ENCODE results near the gene MYBPC3.
A peak's percentile ranks its signal among the peaks of the same experiment; 100 is the strongest.

Gene MYBPC3

DNA sequence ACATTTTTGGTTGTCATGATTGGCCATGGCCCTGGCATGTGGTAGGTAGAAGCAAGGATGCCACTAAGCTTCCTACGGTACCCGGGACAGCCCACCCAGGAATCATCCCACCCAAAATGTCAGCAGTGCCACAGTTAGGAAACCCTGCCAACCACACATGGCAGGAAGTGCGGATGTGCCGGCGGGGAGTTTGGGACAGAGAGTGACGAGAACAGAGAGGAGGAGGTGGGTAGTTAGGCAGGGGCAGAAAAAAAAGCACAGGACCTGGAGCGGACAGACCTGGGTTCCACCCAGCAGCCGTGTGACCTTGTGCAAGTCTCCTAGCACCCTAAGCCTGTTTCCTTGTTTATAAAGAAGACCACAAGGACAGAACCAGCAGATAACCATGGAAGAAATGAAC, 22.5 kb upstream of the MYBPC3 start:
- H3K9me3 ChIP-seq (ENCODE audit: control insufficient read depth in 2 of 2, low read length in 2 of 2): no peaks in the 10 kb centered on the region
- H3K4me1 ChIP-seq (ENCODE audit: control insufficient read depth in 2 of 2, insufficient read depth in 2 of 2, low read length in 2 of 2): no peaks in the 10 kb centered on the region
- no peaks in the 10 kb centered on the region for H3K36me3 ChIP-seq (ENCODE audit: control insufficient read depth in 2 of 2, insufficient read depth in 2 of 2, low read length in 2 of 2)
- peak overlapping the region in 1 of 2 donors; percentile 20 for H3K4me3 ChIP-seq (ENCODE audit: low read length in 2 of 2)
- no peaks in the 10 kb centered on the region for H3K27me3 ChIP-seq (ENCODE audit: control insufficient read depth in 2 of 2, insufficient read depth in 2 of 2, low read length in 2 of 2)
- no peak overlapping the region for H3K27ac ChIP-seq (ENCODE audit: low read depth in 2 of 2, low read length in 2 of 2)
- H3K9ac ChIP-seq (ENCODE audit: low read depth in 1 of 2, low read length in 2 of 2): no peak overlapping the region

DNA sequence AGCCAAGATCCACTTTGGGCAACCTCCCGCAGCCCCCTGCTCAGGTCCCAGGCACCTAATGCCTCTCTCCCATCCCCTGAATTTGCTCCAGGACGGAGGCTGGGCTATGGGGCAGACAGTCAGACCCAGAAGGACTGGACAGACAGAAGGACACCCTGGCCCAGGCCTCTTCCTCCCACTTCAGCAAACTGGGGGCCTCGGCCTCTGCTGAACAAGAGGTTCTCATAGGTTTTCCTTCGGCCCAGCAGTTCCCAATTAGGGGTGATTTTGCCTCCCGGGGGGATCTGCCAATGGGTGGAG, 22.2 kb upstream of the MYBPC3 start:
- Histone ChIP-seq H3K4me3 (ENCODE audit: low read length in 2 of 2) (peak overlapping the region in 1 of 2 donors; percentile 20), H3K27ac (ENCODE audit: low read depth in 2 of 2, low read length in 2 of 2) (no peak overlapping the region), H3K9me3 (ENCODE audit: control insufficient read depth in 2 of 2, low read length in 2 of 2) (no peaks in the 10 kb centered on the region), H3K9ac (ENCODE audit: low read depth in 1 of 2, low read length in 2 of 2) (no peak overlapping the region), H3K4me1 (ENCODE audit: control insufficient read depth in 2 of 2, insufficient read depth in 2 of 2, low read length in 2 of 2) (no peaks in the 10 kb centered on the region), H3K27me3 (ENCODE audit: control insufficient read depth in 2 of 2, insufficient read depth in 2 of 2, low read length in 2 of 2) (no peaks in the 10 kb centered on the region), H3K36me3 (ENCODE audit: control insufficient read depth in 2 of 2, insufficient read depth in 2 of 2, low read length in 2 of 2) (no peaks in the 10 kb centered on the region)

DNA sequence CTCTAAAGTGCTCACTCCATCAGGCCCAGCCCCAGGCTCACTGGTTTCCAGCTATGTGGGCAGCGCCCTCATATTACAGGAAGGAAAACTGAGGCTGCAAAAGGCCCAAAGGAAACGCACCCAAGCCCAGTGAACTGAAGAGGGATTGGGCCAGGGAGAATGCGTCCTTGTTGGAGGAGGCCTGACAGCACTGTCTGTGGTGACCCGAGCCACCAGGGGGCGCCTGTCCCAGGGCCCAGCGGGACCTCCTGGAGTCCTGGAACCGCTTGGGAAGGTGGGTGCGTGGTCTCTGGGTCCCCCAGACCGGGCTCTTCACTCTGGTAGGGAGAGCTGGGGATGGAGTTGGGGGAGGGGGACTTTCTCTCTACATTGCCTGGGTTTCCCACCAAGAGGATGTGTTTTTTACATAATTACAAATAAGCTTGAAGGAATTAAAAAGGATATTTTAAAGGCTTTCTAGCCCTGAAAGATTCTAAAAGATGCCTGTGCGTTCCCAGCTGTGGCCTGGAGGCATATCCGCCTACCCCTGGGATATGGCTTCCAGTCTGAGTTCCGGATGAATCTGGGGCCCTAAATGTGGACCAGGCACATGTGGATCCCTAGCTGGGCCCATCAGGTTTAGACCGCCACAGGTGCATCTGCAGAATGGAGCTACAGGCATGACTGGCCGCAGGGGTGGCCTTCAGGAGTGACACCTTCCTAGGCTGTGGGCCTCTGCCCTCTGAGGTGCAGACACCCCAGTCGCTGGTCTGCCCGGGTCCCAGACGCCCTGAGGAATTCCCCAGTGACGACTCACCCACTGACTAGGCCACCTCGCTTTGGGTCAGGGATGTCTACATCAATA, 21.6 kb upstream of the MYBPC3 start:
- Histone ChIP-seq H3K9me3 (ENCODE audit: control insufficient read depth in 2 of 2, low read length in 2 of 2) (no peaks in the 10 kb centered on the region), H3K9ac (ENCODE audit: low read depth in 1 of 2, low read length in 2 of 2) (peak overlapping the region in 1 of 2 donors; percentile 7), H3K4me3 (ENCODE audit: low read length in 2 of 2) (no peak overlapping the region), H3K36me3 (ENCODE audit: control insufficient read depth in 2 of 2, insufficient read depth in 2 of 2, low read length in 2 of 2) (no peaks in the 10 kb centered on the region), H3K27ac (ENCODE audit: low read depth in 2 of 2, low read length in 2 of 2) (no peak overlapping the region), H3K27me3 (ENCODE audit: control insufficient read depth in 2 of 2, insufficient read depth in 2 of 2, low read length in 2 of 2) (no peaks in the 10 kb centered on the region), H3K4me1 (ENCODE audit: control insufficient read depth in 2 of 2, insufficient read depth in 2 of 2, low read length in 2 of 2) (no peaks in the 10 kb centered on the region)

DNA sequence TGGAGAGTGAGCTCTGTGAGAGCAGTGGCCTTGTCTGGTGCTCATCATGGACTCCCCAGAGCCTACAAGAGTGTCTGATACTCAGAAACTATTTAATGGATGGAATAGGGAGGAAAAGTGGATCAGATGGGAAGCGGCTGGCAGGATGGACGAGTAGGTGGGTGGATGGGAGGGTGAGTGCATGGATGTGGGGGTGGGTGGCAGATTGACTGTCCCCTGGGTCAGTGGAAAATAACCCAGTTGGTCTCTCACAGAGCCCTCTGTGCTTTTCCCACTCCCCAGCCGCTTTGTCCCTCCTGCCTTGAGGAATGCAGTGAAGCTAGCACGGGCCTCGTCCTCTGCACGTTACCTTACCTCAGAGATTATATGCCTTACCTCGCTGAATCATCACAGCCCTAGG, 19.9 kb upstream of the MYBPC3 start:
- H3K4me3 ChIP-seq (ENCODE audit: low read length in 2 of 2): no peak overlapping the region
- no peaks in the 10 kb centered on the region for H3K9me3 ChIP-seq (ENCODE audit: control insufficient read depth in 2 of 2, low read length in 2 of 2)
- no peak overlapping the region for H3K27ac ChIP-seq (ENCODE audit: low read depth in 2 of 2, low read length in 2 of 2)
- H3K9ac ChIP-seq (ENCODE audit: low read depth in 1 of 2, low read length in 2 of 2): no peak overlapping the region
- H3K36me3 ChIP-seq (ENCODE audit: control insufficient read depth in 2 of 2, insufficient read depth in 2 of 2, low read length in 2 of 2): no peaks in the 10 kb centered on the region
- no peaks in the 10 kb centered on the region for H3K27me3 ChIP-seq (ENCODE audit: control insufficient read depth in 2 of 2, insufficient read depth in 2 of 2, low read length in 2 of 2)
- no peaks in the 10 kb centered on the region for H3K4me1 ChIP-seq (ENCODE audit: control insufficient read depth in 2 of 2, insufficient read depth in 2 of 2, low read length in 2 of 2)

DNA sequence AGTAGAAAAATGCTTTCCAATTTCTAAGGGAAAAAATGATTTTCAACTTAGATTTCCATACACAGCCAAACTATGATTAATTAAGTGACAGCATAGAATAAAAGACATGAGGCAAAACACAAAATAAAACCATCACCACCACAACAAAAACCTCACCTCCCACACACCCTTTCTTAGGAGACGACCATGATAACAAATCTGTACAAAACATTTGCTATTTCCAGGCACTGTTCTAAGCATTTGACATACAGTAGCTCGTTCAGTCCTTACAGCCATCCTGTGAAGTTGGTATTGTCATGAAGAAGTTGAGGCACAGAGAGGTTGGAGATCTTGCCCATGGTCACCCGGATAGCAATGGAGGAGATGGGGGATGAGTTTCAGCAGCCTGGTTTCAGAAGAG, 17.2 kb upstream of the MYBPC3 start:
- Histone ChIP-seq H3K27ac (ENCODE audit: low read depth in 2 of 2, low read length in 2 of 2) (no peak overlapping the region), H3K9me3 (ENCODE audit: control insufficient read depth in 2 of 2, low read length in 2 of 2) (no peaks in the 10 kb centered on the region)

DNA sequence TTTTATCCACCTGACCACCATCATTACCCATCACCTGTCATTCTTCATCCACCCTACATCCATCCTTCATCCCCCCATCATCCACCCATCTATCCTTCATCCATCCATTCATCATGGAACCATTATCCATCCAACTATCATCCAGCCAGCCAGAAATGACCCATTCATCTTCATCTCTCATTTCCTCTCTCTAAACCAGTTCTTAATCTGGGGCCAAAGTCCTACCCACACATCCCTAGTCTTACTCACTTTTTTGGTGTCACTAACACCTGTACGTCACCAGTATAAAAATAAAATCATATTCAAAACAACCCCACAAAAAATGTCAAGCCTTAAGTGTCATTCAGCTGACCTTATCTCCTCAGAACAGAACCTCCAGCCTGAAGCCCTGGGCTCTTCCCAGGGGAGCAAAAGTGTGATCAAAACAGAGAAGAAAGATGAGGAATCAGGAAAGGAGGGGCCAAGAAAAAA, 13.6 kb upstream of the MYBPC3 start:
- Histone ChIP-seq H3K36me3 (ENCODE audit: control insufficient read depth in 2 of 2, insufficient read depth in 2 of 2, low read length in 2 of 2) (no peaks in the 10 kb centered on the region), H3K9me3 (ENCODE audit: control insufficient read depth in 2 of 2, low read length in 2 of 2) (no peaks in the 10 kb centered on the region), H3K9ac (ENCODE audit: low read depth in 1 of 2, low read length in 2 of 2) (no peak overlapping the region), H3K27ac (ENCODE audit: low read depth in 2 of 2, low read length in 2 of 2) (no peak overlapping the region), H3K4me1 (ENCODE audit: control insufficient read depth in 2 of 2, insufficient read depth in 2 of 2, low read length in 2 of 2) (no peaks in the 10 kb centered on the region), H3K4me3 (ENCODE audit: low read length in 2 of 2) (no peak overlapping the region), H3K27me3 (ENCODE audit: control insufficient read depth in 2 of 2, insufficient read depth in 2 of 2, low read length in 2 of 2) (no peaks in the 10 kb centered on the region)

More for the DNA sequence above, 17.2 kb upstream of the MYBPC3 start:
- Histone ChIP-seq H3K4me1 (ENCODE audit: control insufficient read depth in 2 of 2, insufficient read depth in 2 of 2, low read length in 2 of 2) (no peaks in the 10 kb centered on the region), H3K4me3 (ENCODE audit: low read length in 2 of 2) (no peak overlapping the region), H3K27me3 (ENCODE audit: control insufficient read depth in 2 of 2, insufficient read depth in 2 of 2, low read length in 2 of 2) (no peaks in the 10 kb centered on the region), H3K36me3 (ENCODE audit: control insufficient read depth in 2 of 2, insufficient read depth in 2 of 2, low read length in 2 of 2) (no peaks in the 10 kb centered on the region), H3K9ac (ENCODE audit: low read depth in 1 of 2, low read length in 2 of 2) (no peak overlapping the region)

DNA sequence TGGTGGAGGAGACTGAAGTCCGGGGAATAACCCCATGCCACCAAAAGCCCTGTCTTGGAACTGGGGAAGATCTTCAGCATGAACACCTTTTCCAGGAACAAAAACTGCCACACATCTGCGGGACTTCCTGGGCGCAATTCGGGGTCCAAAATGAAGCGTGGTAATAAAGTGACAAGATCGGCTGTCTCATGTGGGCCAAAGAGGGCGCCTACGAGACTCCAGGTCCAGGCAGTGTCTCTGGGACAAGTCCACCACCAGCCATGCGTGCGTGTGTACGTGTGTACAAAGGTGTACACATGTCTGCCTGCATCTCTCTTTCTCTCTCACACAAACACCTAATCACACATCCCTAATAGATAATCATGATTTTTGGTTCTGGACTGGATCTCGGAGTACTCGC, 8.9 kb upstream of the MYBPC3 start:
- Histone ChIP-seq H3K36me3 (ENCODE audit: control insufficient read depth in 2 of 2, insufficient read depth in 2 of 2, low read length in 2 of 2) (peaks cover 0 to 3% of the 10 kb centered on the region in 2 donors), H3K4me3 (ENCODE audit: low read length in 2 of 2) (no peak overlapping the region), H3K27me3 (ENCODE audit: control insufficient read depth in 2 of 2, insufficient read depth in 2 of 2, low read length in 2 of 2) (no peaks in the 10 kb centered on the region), H3K9me3 (ENCODE audit: control insufficient read depth in 2 of 2, low read length in 2 of 2) (no peaks in the 10 kb centered on the region), H3K27ac (ENCODE audit: low read depth in 2 of 2, low read length in 2 of 2) (no peak overlapping the region), H3K4me1 (ENCODE audit: control insufficient read depth in 2 of 2, insufficient read depth in 2 of 2, low read length in 2 of 2) (no peaks in the 10 kb centered on the region), H3K9ac (ENCODE audit: low read depth in 1 of 2, low read length in 2 of 2) (no peak overlapping the region)

DNA sequence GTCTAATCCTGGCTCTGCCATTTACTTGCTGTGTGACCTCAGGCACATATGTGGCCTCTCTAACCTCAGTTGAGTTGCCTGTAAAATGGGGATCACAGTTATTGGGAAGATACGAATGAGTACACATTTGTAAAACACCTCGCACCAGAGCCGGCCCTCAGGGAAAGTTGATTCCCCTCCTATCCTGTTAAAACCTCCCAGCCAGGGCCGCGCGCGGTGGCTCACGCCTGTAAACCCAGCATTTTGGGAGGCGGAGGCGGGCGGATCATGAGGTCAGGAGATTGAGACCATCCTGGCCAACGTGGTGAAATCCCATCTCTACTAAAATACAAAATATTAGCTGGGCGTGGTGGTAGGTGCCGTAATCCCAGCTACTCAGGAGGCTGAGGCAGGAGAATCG, 7.8 kb upstream of the MYBPC3 start:
- H3K9me3 ChIP-seq (ENCODE audit: control insufficient read depth in 2 of 2, low read length in 2 of 2): no peaks in the 10 kb centered on the region
- no peaks in the 10 kb centered on the region for H3K27me3 ChIP-seq (ENCODE audit: control insufficient read depth in 2 of 2, insufficient read depth in 2 of 2, low read length in 2 of 2)
- no peak overlapping the region for H3K9ac ChIP-seq (ENCODE audit: low read depth in 1 of 2, low read length in 2 of 2)
- H3K36me3 ChIP-seq (ENCODE audit: control insufficient read depth in 2 of 2, insufficient read depth in 2 of 2, low read length in 2 of 2): peaks cover 0 to 3% of the 10 kb centered on the region in 2 donors
- H3K4me1 ChIP-seq (ENCODE audit: control insufficient read depth in 2 of 2, insufficient read depth in 2 of 2, low read length in 2 of 2): peaks cover 0 to 5% of the 10 kb centered on the region in 2 donors
- H3K27ac ChIP-seq (ENCODE audit: low read depth in 2 of 2, low read length in 2 of 2): no peak overlapping the region
- H3K4me3 ChIP-seq (ENCODE audit: low read length in 2 of 2): no peak overlapping the region

DNA sequence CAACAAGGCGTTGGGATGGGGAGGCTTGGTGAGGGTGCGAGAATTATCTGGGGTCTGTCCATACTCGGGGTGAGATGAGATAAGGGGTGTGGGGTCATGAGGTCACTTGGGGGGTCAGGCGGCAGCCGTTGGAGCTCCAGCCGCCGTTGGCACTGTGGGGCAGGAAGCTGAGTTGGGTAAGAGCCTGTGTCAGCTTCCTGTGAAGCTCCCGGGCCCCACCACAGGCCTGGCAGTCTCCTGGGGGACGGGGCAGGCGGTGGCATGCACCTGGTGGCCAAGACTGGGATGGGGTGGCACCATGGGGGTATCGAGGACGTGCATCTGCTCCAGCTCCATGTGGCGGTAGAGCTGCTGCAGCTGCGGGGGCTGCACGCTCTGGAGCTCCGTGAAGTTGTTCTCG, 7.1 kb upstream of the MYBPC3 start:
- H3K27ac ChIP-seq (ENCODE audit: low read depth in 2 of 2, low read length in 2 of 2): no peak overlapping the region
- no peak overlapping the region for H3K9ac ChIP-seq (ENCODE audit: low read depth in 1 of 2, low read length in 2 of 2)
- H3K9me3 ChIP-seq (ENCODE audit: control insufficient read depth in 2 of 2, low read length in 2 of 2): no peaks in the 10 kb centered on the region
- H3K4me1 ChIP-seq (ENCODE audit: control insufficient read depth in 2 of 2, insufficient read depth in 2 of 2, low read length in 2 of 2): peaks cover 0 to 5% of the 10 kb centered on the region in 2 donors
- H3K4me3 ChIP-seq (ENCODE audit: low read length in 2 of 2): no peak overlapping the region
- H3K27me3 ChIP-seq (ENCODE audit: control insufficient read depth in 2 of 2, insufficient read depth in 2 of 2, low read length in 2 of 2): no peaks in the 10 kb centered on the region
- H3K36me3 ChIP-seq (ENCODE audit: control insufficient read depth in 2 of 2, insufficient read depth in 2 of 2, low read length in 2 of 2): peaks cover 0 to 3% of the 10 kb centered on the region in 2 donors

DNA sequence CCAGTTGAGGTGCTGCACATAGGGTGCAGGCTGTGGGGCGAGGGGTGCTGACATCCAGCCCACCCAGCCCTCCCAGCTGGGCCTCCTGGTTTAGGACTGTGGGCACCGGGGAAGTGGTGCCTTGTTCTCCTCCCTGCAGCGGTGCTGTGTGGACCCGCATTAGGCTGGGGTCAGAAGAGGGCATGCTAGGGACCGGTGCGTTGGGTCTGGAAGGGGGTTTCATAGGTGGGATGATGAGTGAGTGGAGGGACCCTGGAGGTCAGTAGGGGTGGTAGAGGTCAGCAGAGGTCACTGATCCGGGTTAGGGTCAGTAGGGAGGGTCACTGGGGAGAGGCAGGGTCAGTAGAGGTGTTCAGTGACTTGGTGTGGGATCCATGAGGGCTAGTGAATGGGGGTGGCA, 6.7 kb upstream of the MYBPC3 start:
- Histone ChIP-seq H3K9me3 (ENCODE audit: control insufficient read depth in 2 of 2, low read length in 2 of 2) (no peaks in the 10 kb centered on the region), H3K27ac (ENCODE audit: low read depth in 2 of 2, low read length in 2 of 2) (no peak overlapping the region), H3K27me3 (ENCODE audit: control insufficient read depth in 2 of 2, insufficient read depth in 2 of 2, low read length in 2 of 2) (no peaks in the 10 kb centered on the region), H3K4me1 (ENCODE audit: control insufficient read depth in 2 of 2, insufficient read depth in 2 of 2, low read length in 2 of 2) (peaks cover 0 to 5% of the 10 kb centered on the region in 2 donors), H3K36me3 (ENCODE audit: control insufficient read depth in 2 of 2, insufficient read depth in 2 of 2, low read length in 2 of 2) (peaks cover 0 to 3% of the 10 kb centered on the region in 2 donors), H3K9ac (ENCODE audit: low read depth in 1 of 2, low read length in 2 of 2) (no peak overlapping the region), H3K4me3 (ENCODE audit: low read length in 2 of 2) (no peak overlapping the region)
